Upper lobe of left lung (tissue), 6 donors: Measurements from ENCODE around the gene DOK5. TPM values are rescaled to one million over a fixed set of nuclear protein-coding genes. Genes with fewer than 3 reads are reported as not detected.
A peak's percentile ranks its signal among the peaks of the same experiment; 100 is the strongest.

Experiments
- ATAC-seq, 2 donors: fragments of 200-7000 bp; cut with Tn5 transposase; one replicate each; pipeline ENCODE4 v1.9.1; 2022; ENCODE audit warnings: mild to moderate bottlenecking in 2 of 2, moderate library complexity in 2 of 2; ENCODE audit not compliant: low FRiP score in 2 of 2
- DNase-seq, 2 donors: peaks; one replicate each; pipeline ENCODE4 v3.0.0-alpha.2; 2019 to 2020
- H3K27ac ChIP-seq, 4 donors: fragments of 200-600 bp; sonication (generic); one replicate each; pipeline ENCODE4 v1.5.1; 2016 to 2019
- H3K27me3 ChIP-seq, 4 donors: fragments of 200-600 bp; sonication (generic); one replicate each; pipeline ENCODE4 v1.5.1; 2017 to 2019
- H3K36me3 ChIP-seq, 4 donors: fragments of 200-600 bp; sonication (generic); one replicate each; pipeline ENCODE4 v1.5.1; 2016 to 2019
- H3K4me1 ChIP-seq, 4 donors: fragments of 200-600 bp; sonication (generic); one replicate each; pipeline ENCODE4 v1.5.1; 2018 to 2019
- H3K4me3 ChIP-seq, 4 donors: fragments of 200-600 bp; sonication (generic); one replicate each; pipeline ENCODE4 v1.5.1; 2017 to 2019; ENCODE audit warnings: mild to moderate bottlenecking in 2 of 4, moderate library complexity in 1 of 4
- H3K9me3 ChIP-seq, 4 donors: fragments of 200-600 bp; sonication (generic); one replicate each; pipeline ENCODE4 v1.5.1; 2018 to 2019
- CTCF ChIP-seq, 6 experiments: fragments of 450-650 bp in 4 of 6; fragments of 200-600 bp in 2 of 6; sonication (generic) in 2 of 6; IDR thresholded peaks; one replicate each; pipeline ENCODE4 v1.5.1; 2016 to 2019; ENCODE audit warnings: antibody characterized with exemption in 6 of 6
- EP300 ChIP-seq, 4 donors: sonication (generic); formaldehyde crosslinking; IDR thresholded peaks; one replicate each; pipeline ENCODE4 v1.5.1; 2017; ENCODE audit warnings: antibody characterized with exemption in 4 of 4, control low read depth in 2 of 4
- POLR2A ChIP-seq, 4 donors: fragments of 450-650 bp; IDR thresholded peaks; one replicate each; pipeline ENCODE4 v1.5.1; 2016 to 2017; ENCODE audit warnings: antibody characterized with exemption in 4 of 4, mild to moderate bottlenecking in 2 of 4
- POLR2AphosphoS5 ChIP-seq, 2 donors: sonication (generic); formaldehyde crosslinking; IDR thresholded peaks; one replicate each; pipeline ENCODE4 v1.5.1; 2017; ENCODE audit warnings: antibody characterized with exemption in 2 of 2
- WGBS, 2 donors: methylation state at CpG; one replicate each; pipeline ENCODE4 v1.1.5; 2017 to 2018; 5-methylcytosine and 5-hydroxymethylcytosine counted together
- total RNA-seq, 6 donors: library from RNA; depleted of rRNA in 4 of 6; stranded (reverse); fragments of >200 nt in 4 of 6; gene quantifications; one replicate each; pipeline versions ENCODE4 v1.1.0 to v1.2.1, GENCODE V29; 2016 to 2021
- donor health status: DM: no; HTN: no; CAD: no; lungs with moderate emphysema.
- donor health status: DM: no; HTN: yes; CAD: no; lungs with severe emphysema.

The DOK5 gene
- total RNA-seq, 6 donors from 2014 or later, result 0.37 to 1.0 TPM; not detected in 4

GRCh38 chr20:54680872-54681619 is 205.7 kb downstream of the DOK5 start:
- 14 to 18% methylated on average over 14 of the region's 14 CpGs for WGBS, 2 donors
- Histone ChIP-seq H3K27ac (no peak overlapping the region), H3K4me1 (peaks cover 0 to 7% (median 1%) of the 10 kb centered on the region in 4 donors), H3K9me3 (no peaks in the 10 kb centered on the region), H3K27me3 (no peaks in the 10 kb centered on the region), H3K4me3 (no peak overlapping the region), H3K36me3 (no peaks in the 10 kb centered on the region)
- DNase-seq, result no peak
- ATAC-seq, result peak in 1 of 2 donors; percentile 53
- TF ChIP-seq CTCF (IDR thresholded peaks at IDR 0.05) (peak in 3 of 6 experiments; percentile 22 to 43 (median 42)), EP300 (IDR thresholded peaks at IDR 0.05) (no peak)

GRCh38 chr20:54681869-54682268 is 206.5 kb downstream of the DOK5 start:
- ATAC-seq (no peak), DNase-seq (peak in 1 of 2 donors; percentile 14)
- Histone ChIP-seq H3K4me3 (no peak overlapping the region), H3K27me3 (no peaks in the 10 kb centered on the region), H3K9me3 (no peaks in the 10 kb centered on the region), H3K36me3 (no peaks in the 10 kb centered on the region), H3K27ac (no peak overlapping the region), H3K4me1 (peaks cover 0 to 7% (median 1%) of the 10 kb centered on the region in 4 donors)
- no peak for TF ChIP-seq EP300 (IDR thresholded peaks at IDR 0.05)
- TF ChIP-seq POLR2A (IDR thresholded peaks at IDR 0.05), result no peak
- no peak for TF ChIP-seq CTCF (IDR thresholded peaks at IDR 0.05)
- TF ChIP-seq POLR2AphosphoS5 (IDR thresholded peaks at IDR 0.05), result no peak
- WGBS, 2 donors, result 29 to 30% methylated on average over 6 of the region's 6 CpGs

- Histone ChIP-seq H3K9me3 (no peaks in the 10 kb centered on the region), H3K36me3 (no peaks in the 10 kb centered on the region), H3K4me3 (no peak overlapping the region), H3K27me3 (no peaks in the 10 kb centered on the region), H3K27ac (no peak overlapping the region), H3K4me1 (no peaks in the 10 kb centered on the region)
- 88 to 100% methylated on average over 1 of the region's 1 CpG for WGBS, 2 donors
- DNase-seq (no peak), ATAC-seq (no peak)
- TF ChIP-seq CTCF (IDR thresholded peaks at IDR 0.05) (no peak), EP300 (IDR thresholded peaks at IDR 0.05) (no peak), POLR2AphosphoS5 (IDR thresholded peaks at IDR 0.05) (no peak), POLR2A (IDR thresholded peaks at IDR 0.05) (no peak)
These were observed 213.1 kb downstream of the DOK5 start for GRCh38 chr20:54688476-54688875.

GRCh38 chr20:54690323-54690722 is 214.9 kb downstream of the DOK5 start:
- no peak for TF ChIP-seq EP300 (IDR thresholded peaks at IDR 0.05)
- no peak for TF ChIP-seq CTCF (IDR thresholded peaks at IDR 0.05)
- no peak for TF ChIP-seq POLR2AphosphoS5 (IDR thresholded peaks at IDR 0.05)
- no peak for TF ChIP-seq POLR2A (IDR thresholded peaks at IDR 0.05)
- Histone ChIP-seq H3K9me3 (no peaks in the 10 kb centered on the region), H3K4me1 (no peaks in the 10 kb centered on the region), H3K27ac (no peak overlapping the region), H3K27me3 (no peaks in the 10 kb centered on the region), H3K4me3 (no peak overlapping the region), H3K36me3 (no peaks in the 10 kb centered on the region)
- 65 to 72% methylated on average over 3 of the region's 3 CpGs for WGBS, 2 donors
- ATAC-seq (no peak), DNase-seq (no peak)

- ATAC-seq (no peak), DNase-seq (no peak)
- H3K4me3 ChIP-seq, result no peak overlapping the region
- TF ChIP-seq POLR2AphosphoS5 (IDR thresholded peaks at IDR 0.05) (no peak), EP300 (IDR thresholded peaks at IDR 0.05) (no peak), POLR2A (IDR thresholded peaks at IDR 0.05) (no peak), CTCF (IDR thresholded peaks at IDR 0.05) (no peak)
- no peaks in the 10 kb centered on the region for H3K9me3 ChIP-seq
- H3K27ac ChIP-seq, result no peak overlapping the region
- no peaks in the 10 kb centered on the region for H3K36me3 ChIP-seq
- no peaks in the 10 kb centered on the region for H3K27me3 ChIP-seq
- WGBS, 2 donors, result 69 to 75% methylated on average over 2 of the region's 2 CpGs
- no peaks in the 10 kb centered on the region for H3K4me1 ChIP-seq
These were observed 215.9 kb downstream of the DOK5 start for GRCh38 chr20:54691327-54691726.
